KMS-11 (cell line): Measurements from ENCODE around the gene MYO7B.

Experiments used
- H2AFZ ChIP-seq: fragments of 200-600 bp; sonication (generic); 2 replicates; pipeline ENCODE4 v1.6.1; 2016; ENCODE audit warnings: antibody characterized with exemption, mixed run types, low read depth
- H3K27ac ChIP-seq: fragments of 200-600 bp; sonication (generic); 2 replicates; pipeline ENCODE4 v1.6.1; 2016; ENCODE audit warnings: mild to moderate bottlenecking, mixed run types
- H3K27me3 ChIP-seq: fragments of 200-600 bp; sonication (generic); 2 replicates; pipeline ENCODE4 v1.6.1; 2017; ENCODE audit warnings: mild to moderate bottlenecking, low read depth, mixed run types, moderate library complexity; ENCODE audit not compliant: insufficient read depth
- H3K36me3 ChIP-seq: fragments of 200-600 bp; sonication (generic); 2 replicates; pipeline ENCODE4 v1.6.1; 2017; ENCODE audit warnings: mild to moderate bottlenecking, mixed run types; ENCODE audit not compliant: insufficient read depth
- H3K4me1 ChIP-seq: fragments of 200-600 bp; sonication (generic); 2 replicates; pipeline ENCODE4 v1.6.1; 2016; ENCODE audit warnings: mild to moderate bottlenecking, low read depth, mixed run types; ENCODE audit not compliant: poor library complexity, severe bottlenecking
- H3K4me2 ChIP-seq: fragments of 200-600 bp; sonication (generic); 2 replicates; pipeline ENCODE4 v1.7.0; 2016; ENCODE audit warnings: mild to moderate bottlenecking, mixed run types
- H3K4me3 ChIP-seq: fragments of 200-600 bp; sonication (generic); IDR thresholded peaks from 2 replicates; pipeline ENCODE4 v1.6.1; 2017; ENCODE audit warnings: low read depth, low read length, mixed read lengths; ENCODE audit not compliant: insufficient read depth
- H3K79me2 ChIP-seq: fragments of 200-600 bp; sonication (generic); 2 replicates; pipeline ENCODE4 v1.6.1; 2016; ENCODE audit warnings: low read depth, mixed run types; ENCODE audit not compliant: insufficient read depth
- H3K9ac ChIP-seq: fragments of 200-600 bp; sonication (generic); 2 replicates; pipeline ENCODE4 v1.6.1; 2016; ENCODE audit warnings: mild to moderate bottlenecking, mixed run types
- H4K20me1 ChIP-seq: fragments of 200-600 bp; sonication (generic); 2 replicates; pipeline ENCODE4 v1.6.1; 2016; ENCODE audit warnings: mild to moderate bottlenecking, mixed run types; ENCODE audit not compliant: insufficient read depth
- TF ChIP-seq, protein P1 (sequence below): fragments of 200-600 bp; sonication (generic); conservative IDR thresholded peaks from 2 replicates; pipeline ENCODE4 v1.6.1; 2017; ENCODE audit warnings: low read depth, mild to moderate bottlenecking, antibody characterized with exemption, low read length, moderate library complexity, mixed read lengths

The MYO7B gene

GRCh38 chr2:127552846-127553245 is 17.4 kb downstream of the MYO7B start:
- Histone ChIP-seq H3K9ac (no peak overlapping the region), H2AFZ (no peak overlapping the region), H3K4me2 (no peak overlapping the region), H3K36me3 (no peaks in the 10 kb centered on the region), H3K27ac (no peak overlapping the region), H3K79me2 (no peaks in the 10 kb centered on the region), H3K4me3 (no peak overlapping the region), H3K27me3 (no peaks in the 10 kb centered on the region), H3K4me1 (no peaks in the 10 kb centered on the region), H4K20me1 (no peaks in the 10 kb centered on the region)
- TF ChIP-seq, protein P1, sequence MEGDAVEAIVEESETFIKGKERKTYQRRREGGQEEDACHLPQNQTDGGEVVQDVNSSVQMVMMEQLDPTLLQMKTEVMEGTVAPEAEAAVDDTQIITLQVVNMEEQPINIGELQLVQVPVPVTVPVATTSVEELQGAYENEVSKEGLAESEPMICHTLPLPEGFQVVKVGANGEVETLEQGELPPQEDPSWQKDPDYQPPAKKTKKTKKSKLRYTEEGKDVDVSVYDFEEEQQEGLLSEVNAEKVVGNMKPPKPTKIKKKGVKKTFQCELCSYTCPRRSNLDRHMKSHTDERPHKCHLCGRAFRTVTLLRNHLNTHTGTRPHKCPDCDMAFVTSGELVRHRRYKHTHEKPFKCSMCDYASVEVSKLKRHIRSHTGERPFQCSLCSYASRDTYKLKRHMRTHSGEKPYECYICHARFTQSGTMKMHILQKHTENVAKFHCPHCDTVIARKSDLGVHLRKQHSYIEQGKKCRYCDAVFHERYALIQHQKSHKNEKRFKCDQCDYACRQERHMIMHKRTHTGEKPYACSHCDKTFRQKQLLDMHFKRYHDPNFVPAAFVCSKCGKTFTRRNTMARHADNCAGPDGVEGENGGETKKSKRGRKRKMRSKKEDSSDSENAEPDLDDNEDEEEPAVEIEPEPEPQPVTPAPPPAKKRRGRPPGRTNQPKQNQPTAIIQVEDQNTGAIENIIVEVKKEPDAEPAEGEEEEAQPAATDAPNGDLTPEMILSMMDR = no peak

GRCh38 chr2:127558911-127559310 is 23.4 kb downstream of the MYO7B start:
- Histone ChIP-seq H3K9ac (no peak overlapping the region), H3K4me1 (peaks cover 11% of the 10 kb centered on the region), H2AFZ (no peak overlapping the region), H3K27me3 (peaks cover 11% of the 10 kb centered on the region; the same call in 1 of the 2 replicates), H3K27ac (no peak overlapping the region), H3K79me2 (no peaks in the 10 kb centered on the region), H3K4me2 (no peak overlapping the region), H4K20me1 (no peaks in the 10 kb centered on the region), H3K36me3 (no peaks in the 10 kb centered on the region), H3K4me3 (no peak overlapping the region)
- TF ChIP-seq, protein P1 = no peak

- H2AFZ ChIP-seq = no peak overlapping the region
- peaks cover 13% of the 10 kb centered on the region; the same call in 1 of the 2 replicates for H3K27me3 ChIP-seq
- no peaks in the 10 kb centered on the region for H3K79me2 ChIP-seq
- no peaks in the 10 kb centered on the region for H4K20me1 ChIP-seq
- no peak overlapping the region for H3K4me2 ChIP-seq
- H3K27ac ChIP-seq = no peak overlapping the region
- H3K36me3 ChIP-seq = no peaks in the 10 kb centered on the region
- H3K9ac ChIP-seq = no peak overlapping the region
- TF ChIP-seq, protein P1 = no peak
- peaks cover 17% of the 10 kb centered on the region for H3K4me1 ChIP-seq
- no peak overlapping the region for H3K4me3 ChIP-seq
Observed at GRCh38 chr2:127559454-127559853, 24.0 kb downstream of the MYO7B start.

GRCh38 chr2:127560201-127560930 is 24.9 kb downstream of the MYO7B start:
- Histone ChIP-seq H3K79me2 (no peaks in the 10 kb centered on the region), H3K27me3 (peaks cover 18% of the 10 kb centered on the region; the same call in 1 of the 2 replicates), H3K9ac (no peak overlapping the region), H3K4me1 (peaks cover 19% of the 10 kb centered on the region), H3K27ac (no peak overlapping the region), H3K36me3 (no peaks in the 10 kb centered on the region), H3K4me3 (no peak overlapping the region), H3K4me2 (no peak overlapping the region), H4K20me1 (no peaks in the 10 kb centered on the region), H2AFZ (no peak overlapping the region)
- TF ChIP-seq, protein P1 = no peak
